Central memory CD4-positive, alpha-beta T cell (primary cell): ENCODE data around the gene PIP.
"Not testable (repeated sequence)": the region's sequence is repeated elsewhere in the genome, so short reads cannot be mapped to it uniquely, and the experiment has no call there.

Experiments
- DNase-seq: peaks from one replicate; pipeline ENCODE4 v3.0.0; 2022
- total RNA-seq, 3 experiments: gene quantifications; one replicate each; lab custom pipeline; 2026; lab: John Stamatoyannopoulos, UW

The PIP gene, protein sequence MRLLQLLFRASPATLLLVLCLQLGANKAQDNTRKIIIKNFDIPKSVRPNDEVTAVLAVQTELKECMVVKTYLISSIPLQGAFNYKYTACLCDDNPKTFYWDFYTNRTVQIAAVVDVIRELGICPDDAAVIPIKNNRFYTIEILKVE
- total RNA-seq = 0 reads per million in 3 experiments

DNA sequence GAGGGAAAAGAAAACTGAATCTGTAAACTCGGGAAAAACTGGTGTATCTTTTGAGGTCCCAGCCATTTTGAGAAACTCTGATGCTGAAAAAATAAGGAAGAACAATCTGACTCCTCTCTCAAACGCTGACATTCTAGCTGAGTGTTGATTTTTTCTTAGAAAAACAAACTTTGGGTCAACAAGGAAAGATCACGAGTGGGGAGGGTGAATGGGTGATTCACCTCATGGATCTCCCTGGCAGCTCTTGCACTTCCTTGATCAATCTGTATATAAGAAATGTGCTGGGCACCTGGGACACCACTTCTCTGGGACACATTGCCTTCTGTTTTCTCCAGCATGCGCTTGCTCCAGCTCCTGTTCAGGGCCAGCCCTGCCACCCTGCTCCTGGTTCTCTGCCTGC is at the start of gene PIP:
Gene PIP (plus strand): TSS at position 297 of the 400 bp plus-strand sequence. CDS start 40 bp downstream, at position 337.
- no peak for DNase-seq

DNA sequence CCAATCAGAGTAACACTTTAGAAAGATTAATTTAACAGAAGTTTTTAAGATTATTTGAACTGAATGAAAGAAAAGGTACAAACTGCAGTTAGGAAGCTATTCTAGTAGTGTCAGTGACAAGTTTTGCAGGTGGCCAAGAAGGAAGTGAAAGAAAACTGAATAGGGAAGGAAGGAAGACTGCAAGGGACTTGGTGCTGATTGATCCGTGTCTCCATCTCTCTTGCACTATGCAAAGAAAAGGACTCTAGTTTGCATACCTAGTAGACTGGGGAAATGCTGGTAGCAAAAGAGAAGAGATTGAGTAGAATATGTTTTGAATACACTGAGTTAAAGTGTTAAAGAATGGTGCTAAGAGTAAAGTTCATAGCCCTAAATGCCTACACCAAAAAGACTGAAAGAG is 46.8 kb upstream of the PIP start:
- no peak for DNase-seq

DNA sequence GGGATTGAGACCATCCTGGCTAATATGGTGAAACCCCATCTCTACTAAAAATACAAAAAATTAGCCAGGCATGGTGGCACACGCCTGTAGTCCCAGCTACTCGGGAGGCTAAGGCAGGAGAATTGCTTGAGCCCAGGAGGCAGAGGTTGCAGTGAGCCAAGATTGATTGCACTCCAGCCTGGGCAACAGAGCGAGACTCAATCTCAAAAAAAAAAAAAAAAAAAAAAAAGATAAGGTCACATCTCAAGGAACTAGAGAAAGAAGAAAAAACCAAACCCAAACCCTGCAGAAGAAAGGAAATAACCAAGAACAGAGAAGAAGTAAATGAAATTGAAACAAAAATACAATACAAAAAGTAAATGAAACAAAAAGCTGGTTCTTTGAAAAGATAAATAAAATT is 46.3 kb upstream of the PIP start:
- not testable (repeated sequence) for DNase-seq

DNA sequence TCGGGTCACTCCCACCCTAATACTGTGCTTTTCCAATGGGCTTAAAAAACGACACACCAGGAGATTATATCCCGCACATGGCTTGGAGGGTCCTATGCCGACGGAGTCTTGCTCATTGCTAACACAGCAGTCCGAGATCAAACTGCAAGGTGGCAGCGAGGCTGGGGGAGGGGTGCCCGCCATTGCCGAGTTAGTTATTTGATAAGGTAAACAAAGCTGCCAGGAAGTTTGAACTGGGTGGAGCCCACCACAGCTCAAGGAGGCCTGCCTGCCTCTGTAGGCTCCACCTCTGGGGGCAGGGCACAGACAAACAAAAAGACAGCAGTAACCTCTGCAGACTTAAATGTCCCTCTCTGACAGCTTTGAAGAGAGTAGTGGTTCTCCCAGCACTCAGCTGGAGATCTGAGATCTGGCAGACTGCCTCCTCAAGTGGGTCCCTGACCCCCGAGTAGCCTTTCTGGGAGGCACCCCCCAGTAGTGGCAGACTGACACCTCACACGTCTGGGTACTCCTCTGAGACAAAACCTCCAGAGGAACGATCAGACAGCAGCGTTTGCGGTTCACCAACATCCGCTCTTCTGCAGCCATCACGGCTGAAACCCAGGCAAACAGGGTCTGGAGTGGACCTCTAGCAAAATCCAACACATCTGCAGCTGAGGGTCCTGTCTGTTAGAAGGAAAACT is 43.2 kb upstream of the PIP start:
- DNase-seq = not testable (repeated sequence)

- no peak for DNase-seq
These were observed 35.7 kb upstream of the PIP start for GRCh38 chr7:143096146-143096545.

- DNase-seq = not testable (repeated sequence)
These were observed 32.3 kb upstream of the PIP start for GRCh38 chr7:143099579-143099978.

DNA sequence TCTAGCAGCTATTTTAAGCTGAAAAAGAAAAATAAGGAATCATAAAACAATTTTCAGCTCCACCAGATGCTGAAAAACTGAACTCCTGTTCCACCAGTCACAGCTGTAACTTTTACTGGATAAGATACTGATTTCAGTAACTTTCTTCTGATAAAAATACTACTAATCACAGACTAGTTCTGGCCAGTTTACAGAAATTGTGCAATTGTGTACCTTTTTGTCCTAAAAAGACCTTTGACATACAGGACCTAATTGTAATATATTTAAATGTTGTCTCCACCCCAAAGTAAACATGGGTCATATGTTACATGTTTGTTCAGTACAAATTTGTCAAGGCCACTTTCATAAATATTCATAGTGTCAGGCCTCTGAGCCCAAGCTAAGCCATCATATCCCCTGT is 27.1 kb upstream of the PIP start:
- DNase-seq = no peak

GRCh38 chr7:143108019-143108418 is 23.9 kb upstream of the PIP start:
- not testable (repeated sequence) for DNase-seq

DNA sequence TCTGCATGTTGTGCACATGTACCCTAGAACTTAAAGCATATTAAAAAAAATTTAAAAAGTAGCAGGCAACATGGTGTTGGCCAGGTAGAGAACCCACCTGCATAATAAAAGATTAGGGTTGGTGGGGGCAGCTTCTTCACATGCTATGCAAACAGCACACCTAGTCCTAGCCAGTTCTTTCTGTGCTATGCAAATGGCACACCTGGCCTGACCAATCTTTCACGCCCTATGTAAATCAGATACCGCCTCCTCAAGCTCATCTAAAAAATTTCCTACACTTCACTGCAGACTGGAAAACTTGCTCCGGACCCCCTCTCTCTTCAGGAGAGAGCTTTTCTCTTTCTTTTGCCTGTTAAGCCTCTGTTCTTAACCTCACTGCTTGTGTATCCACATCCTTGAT is 14.5 kb upstream of the PIP start:
- no peak for DNase-seq

DNA sequence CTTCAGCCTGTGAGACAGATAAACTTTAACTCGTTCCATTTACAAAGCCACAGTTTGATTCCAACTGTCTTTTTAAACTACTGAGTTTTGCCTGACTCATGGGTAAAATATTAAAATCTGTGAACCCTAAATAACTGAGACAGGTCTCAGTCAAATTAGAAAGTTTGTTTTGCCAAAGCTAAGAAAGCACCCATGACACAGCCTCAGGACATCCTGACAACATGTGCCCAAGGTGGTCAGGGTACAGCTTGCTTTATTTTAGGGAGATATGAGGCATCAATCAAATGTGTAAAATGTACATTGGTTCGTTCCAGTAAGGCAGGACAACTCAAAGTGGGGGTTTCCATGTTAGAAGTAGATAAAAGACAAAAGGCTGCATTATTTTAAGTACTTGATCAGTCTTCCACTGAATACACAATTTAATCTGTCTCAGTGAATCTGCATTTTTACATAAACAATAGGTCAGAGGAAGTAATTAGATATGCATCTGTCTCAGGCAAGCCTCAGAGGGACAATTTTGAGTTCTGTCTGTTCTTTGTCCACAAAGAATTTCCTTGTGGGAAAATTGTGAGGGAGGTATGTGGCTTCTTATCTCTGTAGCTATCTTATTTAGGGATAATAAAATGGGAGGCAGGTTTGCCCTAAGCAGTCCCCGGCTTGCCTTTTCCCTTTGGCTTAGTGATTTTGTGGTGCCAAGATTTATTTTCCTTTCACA is 11.0 kb upstream of the PIP start:
- DNase-seq = no peak

GRCh38 chr7:143123326-143123725 is 8.6 kb upstream of the PIP start:
- not testable (repeated sequence) for DNase-seq

DNA sequence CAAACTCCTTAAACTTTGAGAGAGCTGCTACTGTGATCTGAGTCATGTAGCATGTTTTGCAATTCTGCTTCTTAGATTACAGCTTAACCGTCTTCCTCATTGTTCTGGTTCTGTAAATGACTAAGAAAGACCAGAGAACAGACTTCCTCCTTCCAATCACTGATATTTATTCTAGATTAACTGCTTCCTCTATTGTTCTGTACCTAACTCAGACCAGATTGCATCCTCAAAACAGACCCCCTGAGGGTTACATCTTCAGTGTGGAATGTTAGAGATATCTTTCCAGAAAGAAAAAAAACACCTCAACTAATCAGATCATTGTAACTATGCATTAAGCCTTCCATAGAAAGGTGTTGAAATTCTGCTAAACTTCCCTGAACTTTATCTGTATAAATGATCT is 5.7 kb upstream of the PIP start:
- DNase-seq = no peak

- no peak for DNase-seq
These were observed 2.8 kb upstream of the PIP start for GRCh38 chr7:143129051-143129450.

GRCh38 chr7:143129477-143129876 is 2.4 kb upstream of the PIP start:
- no peak for DNase-seq

DNA sequence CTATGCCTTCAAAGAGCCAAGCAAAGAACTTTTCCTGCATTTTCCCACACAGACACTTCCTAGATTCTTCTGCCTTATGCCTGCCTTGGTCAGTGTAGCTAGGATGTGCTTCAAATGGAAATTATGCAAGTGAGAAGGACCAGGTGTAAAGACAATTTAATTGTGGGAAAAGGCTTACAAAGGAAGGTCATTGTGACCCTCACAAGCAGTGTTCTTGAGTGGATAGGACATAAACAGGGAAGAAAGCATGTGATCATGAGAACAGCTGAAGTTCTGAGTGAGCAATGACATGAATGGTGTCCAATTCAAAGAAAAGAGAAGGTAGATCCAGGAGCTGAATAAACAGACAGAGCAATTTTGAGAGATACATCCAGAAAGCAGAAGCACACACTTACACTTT is 1.3 kb upstream of the PIP start:
- DNase-seq = no peak

- no peak for DNase-seq
These were observed 15.2 kb downstream of the PIP start for GRCh38 chr7:143147070-143147469.

GRCh38 chr7:143148050-143148449 is 16.2 kb downstream of the PIP start:
- no peak for DNase-seq

DNA sequence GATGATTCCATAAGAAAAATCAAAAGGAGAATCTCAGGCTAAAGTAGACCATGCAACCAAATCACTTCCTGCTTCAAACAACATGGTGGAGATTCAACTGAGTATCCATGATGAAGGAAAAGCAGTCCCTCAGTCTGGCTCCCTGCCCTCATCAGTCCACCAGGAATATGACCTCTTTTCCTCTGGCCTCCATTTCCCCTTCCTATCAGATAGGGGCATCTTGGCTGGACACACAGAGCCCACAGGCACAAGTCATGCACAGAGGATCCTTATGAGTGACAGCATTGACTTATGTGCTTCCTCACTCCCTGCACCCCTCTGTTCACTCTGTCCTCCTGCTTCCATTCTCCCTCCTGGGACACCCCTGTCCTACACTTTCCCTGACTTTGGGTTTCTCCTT is 16.8 kb downstream of the PIP start:
- DNase-seq = no peak

DNA sequence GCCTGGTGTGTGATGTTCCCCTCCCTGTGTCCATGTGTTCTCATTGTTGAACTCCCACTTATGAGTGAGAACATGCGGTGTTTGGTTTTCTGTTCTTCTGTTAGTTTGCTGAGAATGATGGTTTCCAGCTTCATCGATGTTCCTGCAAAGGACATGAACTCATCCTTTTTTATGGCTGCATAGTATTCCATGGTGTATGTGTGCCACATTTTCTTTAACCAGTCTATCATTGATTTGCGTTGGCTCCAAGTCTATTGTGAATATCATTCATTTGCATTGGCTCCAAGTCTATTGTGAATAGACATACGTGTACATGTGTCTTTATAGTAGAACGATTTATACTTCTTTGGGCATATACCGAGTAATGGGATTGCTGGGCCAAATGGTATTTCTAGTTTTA is 18.8 kb downstream of the PIP start:
- DNase-seq = not testable (repeated sequence)

- not testable (repeated sequence) for DNase-seq
These were observed 26.7 kb downstream of the PIP start for GRCh38 chr7:143158617-143159016.

GRCh38 chr7:143171697-143172096 is 39.8 kb downstream of the PIP start:
- no peak for DNase-seq

GRCh38 chr7:143172354-143172753 is 40.5 kb downstream of the PIP start:
- no peak for DNase-seq

DNA sequence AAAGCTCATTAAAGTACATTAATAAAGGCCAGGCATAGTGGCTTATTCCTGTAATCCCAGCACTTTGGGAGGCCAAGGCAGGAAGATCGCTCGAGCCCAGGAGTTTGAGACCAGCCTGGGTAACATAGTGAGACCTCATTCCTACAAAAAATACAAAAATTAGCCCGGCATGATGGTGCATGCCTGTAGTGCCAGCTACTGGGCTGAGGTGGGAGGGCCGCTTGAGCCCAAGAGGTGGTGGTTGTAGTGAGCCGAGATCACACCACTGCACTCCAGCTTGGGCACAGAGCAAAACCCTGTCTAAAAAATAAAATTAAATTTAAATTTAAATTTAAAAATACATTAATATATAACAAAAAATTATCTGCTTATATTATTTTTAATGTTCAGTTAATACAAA is 44.3 kb downstream of the PIP start:
- DNase-seq = no peak
